Measurements from ENCODE around the gene ALKBH5.
"Not testable (repeated sequence)": the region's sequence is repeated elsewhere in the genome, so short reads cannot be mapped to it uniquely, and the experiment has no call there.

Gene ALKBH5

DNA sequence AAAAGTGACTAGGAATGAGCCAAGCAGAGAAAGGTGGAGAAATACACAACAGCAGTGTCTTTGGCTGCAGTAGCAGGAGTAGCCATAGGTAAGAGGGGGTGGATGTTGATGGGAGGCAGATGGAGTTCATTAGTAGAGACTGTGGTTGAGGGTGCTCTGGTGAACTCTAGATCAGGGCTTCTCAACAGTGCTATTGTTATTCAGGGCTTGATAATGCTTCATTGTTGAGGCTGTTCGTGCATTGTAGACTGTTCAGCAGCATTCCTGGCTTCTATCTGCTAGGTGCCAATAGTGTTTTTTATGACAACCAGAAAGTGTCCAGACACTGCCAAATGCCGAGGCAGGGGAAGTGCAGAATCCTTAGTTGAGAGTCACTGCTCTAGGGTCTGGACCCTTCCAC, 3.6 kb downstream of the ALKBH5 start:
- DNase-seq, result no peak

DNA sequence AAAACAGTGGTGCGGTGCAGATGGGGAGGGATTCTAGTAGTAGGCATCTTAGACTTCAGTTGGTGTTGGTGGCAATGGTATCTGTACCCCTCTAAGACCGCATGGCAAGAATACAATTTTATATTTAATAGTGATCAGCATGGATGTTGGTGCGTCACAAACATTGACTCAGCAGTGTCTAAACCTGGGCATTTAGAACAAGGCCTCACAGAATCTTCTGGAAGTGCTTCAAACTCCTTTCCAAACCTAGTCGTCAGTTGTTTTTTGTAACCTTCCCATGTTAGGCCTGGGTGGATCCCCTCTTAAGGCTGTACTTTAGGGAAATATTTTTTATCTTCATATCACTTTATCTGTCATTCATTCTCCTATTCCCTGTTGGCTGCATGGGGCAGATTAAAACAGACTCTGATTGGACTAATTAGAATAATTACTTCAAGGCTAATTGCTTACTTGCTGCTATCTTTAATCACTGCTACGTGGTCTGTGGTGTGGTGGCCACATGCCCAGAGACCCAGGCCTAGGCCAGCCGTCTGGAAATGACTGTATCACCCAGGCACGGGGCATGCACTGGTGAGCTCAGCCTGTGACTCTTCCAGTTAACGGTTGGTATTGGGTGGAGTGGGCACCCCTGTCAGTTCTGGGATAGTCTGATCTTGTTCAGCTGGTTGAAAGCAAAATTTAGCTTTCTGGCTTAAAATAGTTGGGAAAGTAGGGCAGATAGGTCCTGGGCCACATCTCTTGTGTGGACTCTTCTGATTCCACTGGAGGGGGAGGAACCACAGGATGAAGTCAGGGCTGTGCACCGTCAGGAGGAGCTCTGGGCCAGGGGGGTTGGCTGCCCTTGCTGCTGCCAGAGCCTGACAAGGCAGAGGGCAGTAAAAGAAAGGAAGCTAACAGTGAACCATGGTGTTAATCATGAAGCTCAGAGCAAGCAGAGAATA, 4.5 kb downstream of the ALKBH5 start:
- no peak for DNase-seq

DNA sequence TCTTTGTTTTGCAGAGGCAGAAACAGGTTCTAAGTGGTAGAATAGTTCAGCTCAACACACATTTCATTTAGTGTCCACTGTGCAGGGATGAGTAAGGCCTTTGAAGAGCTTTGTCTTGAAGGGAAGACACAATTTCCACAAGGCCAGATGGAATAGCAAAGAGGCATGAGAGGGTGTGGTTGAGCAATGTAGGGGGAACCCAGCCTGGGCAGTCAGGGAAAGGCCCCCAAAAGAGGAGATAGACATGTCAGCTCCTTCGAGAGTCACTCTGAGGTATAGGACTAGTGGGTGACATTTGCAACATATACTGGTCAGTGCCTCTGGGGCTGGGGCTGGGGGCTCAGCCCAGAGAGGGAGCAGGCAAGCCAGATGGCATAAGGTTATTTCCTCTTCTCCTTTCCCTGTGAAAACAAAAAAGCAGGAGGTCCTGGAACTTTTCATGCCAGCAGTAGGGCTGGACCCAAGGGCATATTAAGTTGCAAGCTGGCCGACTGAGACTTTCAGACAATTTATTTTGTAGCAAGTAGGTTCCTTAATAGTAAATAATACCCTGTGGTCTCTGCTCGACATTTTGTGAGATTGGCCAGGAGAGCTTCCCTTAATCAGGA, 7.1 kb downstream of the ALKBH5 start:
- DNase-seq, result no peak

DNA sequence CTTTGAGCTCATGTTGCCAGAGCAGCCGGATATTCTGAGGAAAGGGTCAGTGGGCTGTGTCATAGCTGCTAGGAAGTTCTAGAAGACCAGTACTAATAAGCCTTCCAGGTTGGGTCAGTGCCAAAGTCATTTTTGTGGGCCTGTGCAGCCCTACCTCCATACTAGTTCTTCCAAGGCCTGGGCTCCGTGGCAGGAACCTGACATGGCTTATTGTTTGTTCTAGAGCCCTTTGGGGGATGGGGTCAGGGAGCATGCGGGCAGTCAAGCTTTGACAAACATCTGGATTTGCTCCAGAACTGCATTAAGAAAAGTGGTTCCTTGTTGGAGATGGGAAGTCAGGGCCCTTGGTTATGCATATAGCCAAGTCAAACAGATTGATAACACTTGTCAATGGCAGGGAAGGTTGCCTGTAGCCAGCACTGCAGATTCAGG, 7.6 kb downstream of the ALKBH5 start:
- DNase-seq, result peak; percentile 17

DNA sequence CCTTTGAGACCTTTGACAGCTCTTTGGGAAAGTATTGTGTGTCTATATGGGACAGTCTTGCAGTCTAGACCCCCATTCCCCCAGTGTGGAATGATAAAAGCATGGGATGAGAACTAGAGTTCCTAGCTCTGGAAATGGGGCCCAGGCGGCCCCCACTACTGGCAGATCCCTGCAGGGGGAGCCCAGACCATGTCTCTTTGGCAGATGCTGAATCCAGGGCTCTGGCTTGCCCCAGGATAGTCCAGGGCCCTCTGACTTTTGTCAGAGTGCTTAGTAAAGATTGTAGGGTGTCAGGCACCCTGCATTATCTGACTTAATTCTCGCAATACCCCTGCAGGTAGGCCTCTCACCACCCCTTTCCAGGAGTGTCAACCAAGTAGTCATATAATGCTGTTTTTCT, 8.3 kb downstream of the ALKBH5 start:
- DNase-seq, result no peak

DNA sequence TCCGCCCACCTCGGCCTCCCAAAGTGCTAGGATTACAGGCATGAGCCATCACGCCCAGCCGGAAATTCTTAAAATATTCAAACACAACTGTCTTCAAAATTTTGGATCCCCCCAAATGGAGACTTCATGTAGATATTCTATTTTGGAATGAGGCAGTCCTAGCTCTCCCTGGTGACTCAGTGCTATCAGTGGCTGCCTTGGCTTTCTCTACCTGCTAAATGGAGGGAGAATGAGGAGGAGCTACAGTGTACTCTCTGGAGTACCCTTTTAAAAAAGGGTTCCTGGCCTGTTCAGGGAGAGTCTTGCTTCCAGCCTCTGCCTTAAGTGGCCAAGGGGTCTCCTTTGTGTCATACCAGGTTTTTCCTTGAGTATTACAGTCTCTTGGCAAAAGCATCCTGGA, 10.8 kb downstream of the ALKBH5 start:
- no peak for DNase-seq

DNA sequence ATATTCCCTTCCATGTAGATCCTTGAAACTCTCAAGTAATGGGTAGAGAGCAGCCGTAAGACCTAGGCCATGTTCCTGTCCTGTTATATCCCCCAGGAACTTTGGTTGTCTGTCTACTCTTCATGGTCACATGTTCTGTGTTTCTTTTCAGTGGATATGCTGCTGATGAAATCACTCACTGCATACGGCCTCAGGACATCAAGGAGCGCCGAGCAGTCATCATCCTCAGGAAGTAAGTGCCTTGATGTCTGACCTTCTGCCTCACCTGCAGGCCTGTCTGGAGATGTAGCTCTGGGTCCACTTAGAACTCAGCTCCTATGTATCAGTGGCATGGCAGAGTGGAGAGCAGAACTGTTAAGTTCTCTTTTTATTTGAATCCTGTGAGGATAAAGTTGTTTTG, 11.2 kb downstream of the ALKBH5 start:
- DNase-seq, result no peak

DNA sequence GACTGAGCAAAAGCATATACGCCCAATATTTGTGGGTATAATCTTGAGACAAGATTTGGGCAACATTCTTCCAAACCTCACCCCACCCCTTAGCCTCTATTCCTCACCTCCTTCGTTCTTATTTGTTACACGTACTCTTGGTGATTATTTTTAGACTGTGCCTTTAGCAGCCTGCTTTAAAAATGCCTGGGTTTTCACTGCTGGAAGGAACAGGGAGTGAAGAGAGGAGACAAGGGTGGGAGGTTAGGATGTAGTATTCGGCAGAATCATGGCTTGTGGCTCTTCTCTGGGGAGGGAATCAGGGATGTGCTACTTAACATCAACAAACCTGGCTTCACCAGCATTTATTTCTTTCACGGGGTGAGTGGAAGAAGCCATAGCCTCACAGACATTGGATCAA, 11.6 kb downstream of the ALKBH5 start:
- no peak for DNase-seq

DNA sequence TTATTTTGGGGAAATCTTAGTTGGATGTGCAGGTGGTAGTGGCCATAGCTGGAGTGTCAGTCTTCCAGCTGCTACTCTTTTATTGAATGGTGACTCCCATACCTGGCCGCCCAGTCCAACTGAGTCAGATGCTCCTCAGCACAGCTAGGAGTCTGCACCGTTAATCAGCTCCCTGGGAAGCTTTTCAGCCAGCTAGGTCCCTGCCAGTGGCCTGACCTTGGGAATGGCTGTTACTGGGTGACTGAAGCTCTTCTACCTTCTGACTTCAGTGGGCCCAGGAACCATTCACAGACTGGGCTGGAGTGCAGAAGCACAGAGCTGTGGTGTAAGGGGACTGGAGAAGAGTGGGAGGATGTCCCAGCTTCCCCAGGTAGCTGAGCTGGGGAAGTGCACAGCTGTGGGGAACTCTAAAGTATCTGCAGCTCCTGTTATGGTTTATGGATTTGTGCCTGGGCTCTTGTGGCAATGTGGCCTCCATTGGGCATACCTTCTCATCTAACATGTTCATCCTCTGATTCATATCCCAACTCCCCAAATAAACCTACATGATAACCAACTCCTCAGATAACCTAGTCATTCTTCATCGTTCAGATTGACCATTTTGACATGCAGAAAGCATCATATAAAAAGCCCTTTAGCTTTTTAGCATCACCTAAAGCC, 14.0 kb downstream of the ALKBH5 start:
- no peak for DNase-seq

DNA sequence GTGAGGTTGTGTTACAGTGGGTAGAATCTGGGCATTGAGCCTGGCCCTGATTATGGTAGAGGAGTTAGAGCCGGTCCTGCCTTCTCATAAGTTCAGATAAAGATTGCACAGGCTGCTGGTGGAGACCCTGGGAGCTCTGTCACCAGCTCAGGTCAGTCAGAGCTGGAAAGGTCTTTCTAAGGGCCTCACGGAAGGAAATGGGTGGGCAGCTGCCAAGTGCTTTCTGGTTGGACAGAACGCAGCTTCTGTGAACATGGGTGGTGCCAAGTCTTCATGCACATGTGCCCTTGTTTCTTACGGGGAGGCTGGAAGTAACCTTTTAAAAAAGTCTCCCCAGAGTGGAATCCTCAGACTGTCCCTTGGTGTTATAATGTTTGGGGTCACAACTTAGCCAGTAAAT, 14.9 kb downstream of the ALKBH5 start:
- DNase-seq, result no peak

DNA sequence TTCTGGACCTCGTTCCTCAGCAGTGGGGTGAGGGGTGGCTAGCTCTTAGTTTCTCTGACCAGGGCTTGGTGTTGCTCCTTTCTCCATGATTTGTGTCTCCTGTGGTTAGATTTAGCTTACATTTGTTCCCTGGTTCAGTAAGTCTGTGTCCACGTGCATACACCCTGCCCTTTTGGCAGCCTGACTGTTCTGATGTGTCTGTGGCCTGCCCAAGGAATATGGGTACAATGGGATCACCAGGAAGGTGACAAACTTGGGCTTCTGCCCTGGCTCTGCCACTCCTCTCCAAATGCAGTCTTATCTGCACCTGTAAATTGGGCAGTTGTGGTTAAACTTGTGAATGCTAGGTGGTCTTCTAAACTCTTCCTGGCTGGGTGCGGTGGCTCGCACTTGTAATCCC, 17.5 kb downstream of the ALKBH5 start:
- no peak for DNase-seq

DNA sequence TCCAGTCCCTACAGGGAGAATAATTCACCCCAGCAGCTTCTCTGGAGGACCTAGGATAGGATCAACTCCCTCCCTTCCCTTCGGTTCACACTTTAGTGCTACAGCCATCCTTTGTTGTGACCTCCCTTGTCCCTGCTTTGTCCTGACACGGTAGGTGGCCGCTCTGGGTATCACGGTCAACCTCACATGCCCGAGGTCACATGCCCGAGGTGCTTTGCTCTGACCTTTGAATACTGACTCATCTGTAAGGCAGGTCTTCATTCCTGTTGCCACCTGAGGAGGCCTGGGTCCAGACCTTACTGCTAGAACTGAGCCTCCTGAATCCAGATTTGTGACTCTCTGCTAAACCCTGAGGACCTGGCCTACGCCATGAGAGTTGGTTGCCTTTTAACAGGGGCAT, 19.7 kb downstream of the ALKBH5 start:
- DNase-seq, result no peak

DNA sequence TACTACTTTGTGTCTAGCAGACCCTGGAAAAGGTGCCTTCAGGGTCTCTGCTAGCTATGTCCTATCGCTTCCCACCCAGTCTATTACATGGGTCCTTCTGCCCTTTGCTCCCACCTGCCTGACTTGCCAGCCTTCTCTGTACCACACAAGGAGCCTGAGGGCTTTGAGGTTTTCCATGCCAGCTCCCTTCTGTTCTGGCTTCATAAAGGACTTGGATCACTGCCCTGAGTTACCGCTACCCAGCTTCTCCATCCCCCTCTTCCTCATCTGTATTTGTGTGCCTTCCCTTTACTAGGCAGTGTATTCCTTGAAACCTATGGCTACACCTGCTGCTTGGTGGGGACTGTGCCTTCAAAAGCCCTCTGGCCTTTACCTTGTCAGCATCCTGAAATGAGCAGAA, 22.2 kb downstream of the ALKBH5 start:
- DNase-seq, result no peak

DNA sequence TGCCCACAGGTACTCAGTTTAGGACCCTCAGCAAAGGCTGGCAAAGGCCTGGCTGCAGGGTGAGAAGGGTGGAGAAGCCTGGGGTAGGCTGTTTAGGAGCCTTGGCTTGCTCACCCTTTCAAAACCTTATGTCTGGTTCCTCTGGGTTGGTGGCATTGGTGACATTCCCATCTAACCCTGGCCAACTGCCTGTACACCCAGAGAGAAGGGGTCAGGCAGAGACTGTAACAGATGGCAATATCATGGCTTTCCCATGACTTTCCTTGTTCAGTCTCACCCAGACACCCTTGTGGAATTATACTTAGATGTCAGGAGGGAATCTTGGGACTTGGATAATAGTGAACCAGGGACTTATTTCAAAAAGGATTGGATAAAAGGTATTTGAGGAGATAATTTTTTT, 23.3 kb downstream of the ALKBH5 start:
- no peak for DNase-seq

DNA sequence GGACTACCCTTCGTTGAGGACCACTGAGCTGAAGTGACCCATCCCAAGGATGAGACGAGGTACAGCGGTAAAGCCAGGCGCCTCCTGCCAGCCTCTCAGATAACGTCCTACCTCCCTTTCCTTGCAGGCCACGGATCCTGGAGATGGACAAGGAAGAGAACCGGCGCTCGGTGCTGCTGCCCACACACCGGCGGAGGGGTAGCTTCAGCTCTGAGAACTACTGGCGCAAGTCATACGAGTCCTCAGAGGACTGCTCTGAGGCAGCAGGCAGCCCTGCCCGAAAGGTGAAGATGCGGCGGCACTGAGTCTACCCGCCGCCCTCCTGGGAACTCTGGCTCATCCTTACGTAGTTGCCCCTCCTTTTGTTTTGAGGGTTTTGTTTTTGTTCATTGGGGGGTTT, 24.5 kb downstream of the ALKBH5 start:
- DNase-seq, result no peak

DNA sequence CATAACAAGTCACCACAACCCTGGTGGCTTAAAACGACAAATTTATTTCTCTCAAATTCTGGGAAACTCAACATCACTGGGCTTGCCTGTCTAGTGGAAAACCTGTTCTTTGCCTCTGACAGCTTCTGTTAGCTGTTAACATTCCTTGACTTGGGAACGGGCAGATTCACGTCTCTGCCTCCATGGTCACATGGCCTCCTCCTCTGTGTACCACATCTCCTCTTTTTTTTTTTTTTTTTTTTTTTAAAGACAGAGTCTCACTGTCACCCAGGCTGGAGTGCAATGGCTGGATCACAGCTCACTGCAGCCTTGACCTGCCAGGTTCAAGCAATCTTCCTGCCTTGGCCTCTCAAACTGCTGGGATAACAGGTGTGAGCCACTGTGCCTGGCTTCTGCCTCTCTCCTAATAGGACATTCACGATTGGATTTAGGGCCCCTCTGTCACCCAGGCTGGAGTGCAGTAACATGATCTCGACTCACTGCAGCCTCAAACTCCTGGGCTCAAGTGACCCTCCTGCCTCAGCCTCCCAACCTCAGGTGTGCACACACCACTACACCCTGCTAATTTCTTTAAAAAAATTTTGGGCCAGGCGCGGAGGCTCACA, 30.1 kb downstream of the ALKBH5 start:
- DNase-seq, result no peak

DNA sequence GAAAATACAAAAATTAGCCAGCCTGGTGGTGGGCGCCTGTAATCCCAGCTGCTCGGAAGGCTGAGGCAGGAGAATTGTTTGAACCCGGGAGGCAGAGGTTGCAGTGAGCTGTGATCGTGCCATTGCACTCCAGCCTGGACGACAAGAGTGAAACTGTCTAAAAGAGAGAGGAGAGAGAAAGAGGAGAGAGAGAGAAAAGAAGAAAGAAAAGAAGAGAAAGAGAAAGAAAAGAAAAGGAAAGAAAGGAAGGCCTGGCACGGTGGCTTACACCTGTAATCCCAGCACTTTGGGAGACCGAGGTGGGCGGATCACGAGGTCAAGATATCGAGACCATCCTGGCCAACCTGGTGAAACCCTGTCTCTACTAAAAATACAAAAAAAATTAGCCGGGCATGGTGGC, 33.3 kb downstream of the ALKBH5 start:
- DNase-seq, result not testable (repeated sequence)

DNA sequence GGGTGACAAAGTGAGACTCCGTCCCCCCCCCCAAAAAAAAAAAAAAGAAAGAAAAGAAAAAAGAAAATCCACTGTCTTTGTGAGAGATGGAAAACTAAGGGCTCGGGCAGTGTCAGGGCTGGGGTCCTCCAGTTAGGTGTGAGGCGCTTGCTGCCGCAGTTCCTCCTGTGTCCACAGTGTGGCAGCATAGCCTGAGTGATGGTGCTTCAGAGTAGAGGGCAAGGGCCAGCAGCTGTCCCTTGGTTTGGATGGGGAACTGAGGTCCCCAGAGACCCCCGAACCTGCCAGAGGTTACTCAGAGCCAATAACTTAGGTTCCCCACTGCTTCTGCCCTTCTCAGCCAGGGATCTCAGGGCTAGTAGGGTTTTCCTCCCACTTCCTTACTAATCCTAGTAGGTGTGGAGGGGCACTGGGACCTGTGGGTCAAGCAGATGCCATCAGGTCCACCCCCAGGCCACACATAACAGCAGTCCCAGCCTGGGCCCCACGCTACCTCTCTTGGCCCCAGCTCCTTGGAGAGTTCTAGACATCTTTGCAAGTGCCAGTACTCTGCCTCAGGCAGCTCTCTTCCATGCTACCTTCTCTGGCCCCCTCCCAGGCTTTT, 33.9 kb downstream of the ALKBH5 start:
- peak; percentile 59 for DNase-seq

DNA sequence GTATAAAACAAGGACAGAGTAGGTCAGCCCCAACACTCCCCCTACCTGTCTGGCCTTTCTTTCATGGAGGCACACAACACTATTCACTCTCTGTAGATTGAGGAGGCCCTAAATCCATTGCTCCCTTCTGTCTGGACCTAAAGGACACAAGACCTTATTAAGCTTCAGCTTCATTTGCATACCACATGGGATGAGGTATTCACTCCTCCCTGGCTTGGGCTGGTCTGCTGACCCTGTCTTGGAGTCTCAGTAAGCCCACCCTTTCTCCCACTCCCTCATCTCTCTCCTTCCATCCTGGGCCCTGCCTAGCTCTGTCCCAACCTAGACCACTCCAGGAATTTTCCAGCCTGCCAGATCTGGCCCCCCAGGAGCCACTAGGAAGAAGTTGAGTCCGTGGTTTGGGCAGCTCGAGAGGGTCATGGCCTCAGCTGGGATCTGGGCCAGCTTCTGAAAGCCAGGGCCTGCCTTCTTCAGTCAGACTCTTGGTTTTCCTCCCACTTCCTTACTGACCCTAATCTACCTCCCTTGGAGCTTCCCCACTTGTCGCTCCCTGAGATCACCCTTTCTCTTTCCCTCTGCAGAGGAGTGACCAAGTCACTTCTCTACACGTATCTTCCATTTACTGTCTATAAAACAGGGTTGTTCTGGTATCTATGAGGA, 35.3 kb downstream of the ALKBH5 start:
- DNase-seq, result no peak

DNA sequence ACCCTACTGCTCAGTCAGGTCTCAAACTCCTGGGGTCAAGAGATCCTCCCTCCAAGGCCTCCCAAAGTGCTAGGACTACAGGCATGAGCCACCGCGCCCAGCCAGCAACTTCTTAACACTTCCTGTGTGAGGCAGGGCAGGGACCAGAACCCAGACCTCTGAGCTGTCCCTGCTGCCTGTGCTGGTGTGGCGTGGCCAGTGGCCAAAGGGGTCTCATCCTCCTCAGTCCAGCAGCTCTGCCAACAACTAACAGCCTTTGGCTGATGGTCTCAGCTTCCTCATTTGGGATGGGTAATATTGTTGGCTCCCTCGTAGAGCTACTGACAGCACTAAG, 40.4 kb downstream of the ALKBH5 start:
- DNase-seq, result no peak

DNA sequence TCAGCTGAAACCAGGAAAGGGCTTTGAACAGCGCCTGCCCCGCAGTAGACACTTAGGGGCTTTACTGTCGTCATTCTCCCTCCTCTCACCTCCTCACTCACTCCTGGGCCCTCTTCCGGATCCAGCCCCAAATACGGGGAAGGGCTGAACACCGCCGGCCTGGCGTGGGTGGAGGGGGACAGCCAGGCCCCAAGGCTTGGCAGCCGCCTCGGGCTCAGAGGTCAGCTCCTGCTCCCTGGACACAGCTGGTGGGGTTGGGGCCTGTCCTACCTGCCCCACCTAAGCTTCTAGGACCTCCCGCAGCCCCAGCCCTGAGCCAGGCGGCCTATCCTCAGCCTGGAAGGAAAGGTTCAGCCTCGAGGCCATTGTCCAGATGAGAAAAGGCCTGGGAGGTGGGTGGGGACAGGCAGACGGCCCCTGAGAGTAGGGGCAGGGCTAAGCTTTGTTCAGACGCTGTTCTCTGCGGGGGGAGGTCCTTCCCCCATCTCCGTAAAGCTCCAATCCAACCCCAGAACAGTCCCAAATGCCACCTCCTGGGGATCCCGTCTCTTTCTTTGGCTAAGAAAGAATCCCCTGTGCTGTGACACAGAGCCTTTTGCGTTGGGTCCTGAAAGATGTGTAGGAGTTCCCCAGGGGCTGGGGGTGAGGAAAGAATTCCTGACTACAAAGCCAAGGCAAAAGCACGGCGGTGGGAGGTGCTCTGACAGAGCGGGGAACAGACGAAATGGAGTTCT, 40.9 kb downstream of the ALKBH5 start:
- no peak for DNase-seq

DNA sequence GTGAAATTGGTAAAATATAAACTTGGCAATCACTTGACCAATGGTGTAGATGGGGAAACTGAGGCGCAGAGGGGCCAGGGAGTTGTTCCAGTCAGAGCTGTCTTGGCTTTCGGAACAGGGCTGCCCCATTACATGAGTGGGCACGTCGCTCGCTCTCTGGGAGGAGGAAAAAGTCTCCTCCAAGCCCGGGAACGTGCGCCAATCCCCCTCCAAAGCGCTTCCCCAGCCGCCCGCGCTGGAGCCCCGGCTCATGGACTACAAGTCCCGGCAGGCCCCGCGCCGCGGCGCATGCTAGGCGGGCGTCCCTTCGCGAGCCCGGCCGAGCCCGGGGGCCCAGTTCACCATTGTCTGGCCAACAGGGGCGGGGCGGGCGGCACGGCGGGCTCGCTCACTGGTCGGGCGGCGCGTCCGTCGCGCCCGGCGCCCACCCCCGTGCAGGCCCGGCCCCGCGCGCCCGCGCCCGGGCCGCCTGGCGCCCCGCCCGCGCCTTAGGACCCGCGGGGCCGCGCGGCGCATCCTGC, 41.6 kb downstream of the ALKBH5 start, which contains the start of gene LLGL1:
Gene LLGL1 (plus strand): TSS at position 515 of the 521 bp plus-strand sequence. CDS start 48 bp downstream, outside the sequence.
- DNase-seq, result peak; percentile 94
